ENCODE results near the gene CYP2A6.
"Not testable (repeated sequence)": the region's sequence is repeated elsewhere in the genome, so short reads cannot be mapped to it uniquely, and the experiment has no call there.

- TF ChIP-seq CTCF (IDR thresholded peaks at IDR 0.05); ZFX (IDR thresholded peaks at IDR 0.05; ENCODE audit: borderline replicate concordance): not testable (repeated sequence)
Observed at GRCh38 chr19:40864739-40865496, 14.7 kb upstream of the CYP2A6 start.
